H9 (cell line): ENCODE measurements around the gene THRAP3. TPM values are rescaled to one million over a fixed set of nuclear protein-coding genes. Genes with fewer than 3 reads are reported as not detected.

Experiments used
- DNase-seq: peaks from one replicate; pipeline ENCODE4 v3.0.0-alpha.2; 2017
- H2AFZ ChIP-seq: one replicate; pipeline ENCODE4 v1.6.1; 2013; ENCODE audit warnings: mild to moderate bottlenecking, low read length, control low read depth, moderate library complexity
- H2AK5ac ChIP-seq: 2 replicates; pipeline ENCODE4 v1.6.1; 2013; ENCODE audit warnings: low read length, control low read depth, mixed read lengths; ENCODE audit not compliant: insufficient read length
- H2BK120ac ChIP-seq: one replicate; pipeline ENCODE4 v1.6.1; 2013; ENCODE audit warnings: low read depth, mild to moderate bottlenecking, low read length, control low read depth, inconsistent platforms; ENCODE audit not compliant: poor library complexity, severe bottlenecking
- H2BK12ac ChIP-seq: 2 replicates; pipeline ENCODE4 v1.6.1; 2013; ENCODE audit warnings: low read length, control low read depth, mixed read lengths, low read depth; ENCODE audit not compliant: insufficient read length
- H2BK15ac ChIP-seq: 2 replicates; pipeline ENCODE4 v1.6.1; 2013; ENCODE audit warnings: low read depth, low read length, control low read depth
- H2BK20ac ChIP-seq: one replicate; pipeline ENCODE4 v1.6.1; 2013; ENCODE audit warnings: low read depth, mild to moderate bottlenecking, low read length, control low read depth, inconsistent platforms; ENCODE audit not compliant: poor library complexity, severe bottlenecking
- H2BK5ac ChIP-seq: 2 replicates; pipeline ENCODE4 v1.6.1; 2013; ENCODE audit warnings: low read length, control low read depth, mixed read lengths; ENCODE audit not compliant: insufficient read length
- H3K14ac ChIP-seq: 2 replicates; pipeline ENCODE4 v1.6.1; 2013; ENCODE audit warnings: low read length, control low read depth; ENCODE audit not compliant: insufficient read depth
- H3K18ac ChIP-seq: 2 replicates; pipeline ENCODE4 v1.6.1; 2013; ENCODE audit warnings: low read depth, mild to moderate bottlenecking, mixed read lengths, low read length, control low read depth; ENCODE audit not compliant: insufficient read length
- H3K23ac ChIP-seq: 2 replicates; pipeline ENCODE4 v1.6.1; 2013; ENCODE audit warnings: low read length, control low read depth, mixed read lengths, low read depth; ENCODE audit not compliant: insufficient read length
- H3K23me2 ChIP-seq: 2 replicates; pipeline ENCODE4 v1.6.1; 2013; ENCODE audit warnings: low read depth, mild to moderate bottlenecking, mixed read lengths, low read length, control low read depth; ENCODE audit not compliant: insufficient read length, poor library complexity, severe bottlenecking
- H3K27ac ChIP-seq: 2 replicates; pipeline ENCODE4 v1.5.1; 2013; ENCODE audit warnings: low read length, control low read depth, mixed read lengths, low read depth; ENCODE audit not compliant: insufficient read length
- H3K27me3 ChIP-seq: 2 replicates; pipeline ENCODE4 v1.6.1; 2013; ENCODE audit warnings: low read length, control low read depth, inconsistent platforms; ENCODE audit not compliant: insufficient read depth
- H3K4ac ChIP-seq: 2 replicates; pipeline ENCODE4 v1.6.1; 2013; ENCODE audit warnings: low read depth, mild to moderate bottlenecking, control low read depth, inconsistent platforms, low read length, moderate library complexity
- H3K4me1 ChIP-seq: 2 replicates; pipeline ENCODE4 v1.6.1; 2013; ENCODE audit warnings: low read length, control low read depth, inconsistent platforms; ENCODE audit not compliant: insufficient read depth
- H3K4me2 ChIP-seq: 2 replicates; pipeline ENCODE4 v1.6.1; 2013; ENCODE audit warnings: low read length, control low read depth, mixed read lengths; ENCODE audit not compliant: insufficient read length, insufficient read depth
- H3K56ac ChIP-seq: 2 replicates; pipeline ENCODE4 v1.6.1; 2013; ENCODE audit warnings: low read depth, mild to moderate bottlenecking, mixed read lengths, low read length, control low read depth; ENCODE audit not compliant: insufficient read length
- H3K79me1 ChIP-seq: 2 replicates; pipeline ENCODE4 v1.6.1; 2013; ENCODE audit warnings: low read depth, mild to moderate bottlenecking, moderate library complexity, low read length, control low read depth, inconsistent platforms; ENCODE audit not compliant: insufficient read depth, poor library complexity, severe bottlenecking
- H3K79me2 ChIP-seq: 2 replicates; pipeline ENCODE4 v1.6.1; 2013; ENCODE audit warnings: low read length, control low read depth, inconsistent platforms; ENCODE audit not compliant: insufficient read depth
- H3K9ac ChIP-seq: 2 replicates; pipeline ENCODE4 v1.6.1; 2013; ENCODE audit warnings: low read length, control low read depth, mixed read lengths; ENCODE audit not compliant: insufficient read length; ENCODE audit errors: extremely low read depth
- H3K9me3 ChIP-seq: one replicate; pipeline ENCODE4 v1.6.1; 2013; ENCODE audit warnings: low read depth, low read length, inconsistent platforms; ENCODE audit not compliant: control insufficient read depth
- H3T11ph ChIP-seq: one replicate; pipeline ENCODE4 v1.6.1; 2013; ENCODE audit warnings: mild to moderate bottlenecking, low read length, control low read depth, inconsistent platforms
- H4K20me1 ChIP-seq: one replicate; pipeline ENCODE4 v1.6.1; 2013; ENCODE audit not compliant: control insufficient read depth, insufficient read length, insufficient read depth
- H4K5ac ChIP-seq: 2 replicates; pipeline ENCODE4 v1.6.1; 2013; ENCODE audit warnings: low read depth, mild to moderate bottlenecking, mixed read lengths, low read length, control low read depth; ENCODE audit not compliant: insufficient read length
- H4K8ac ChIP-seq: replicated peaks from 2 replicates; pipeline ENCODE4 v1.6.1; 2013; ENCODE audit warnings: low read length, control low read depth, mixed read lengths, low read depth; ENCODE audit not compliant: insufficient read length
- H4K91ac ChIP-seq: 2 replicates; pipeline ENCODE4 v1.6.1; 2013; ENCODE audit warnings: low read depth, mild to moderate bottlenecking, moderate library complexity, mixed read lengths, low read length, control low read depth; ENCODE audit not compliant: insufficient read length
- H3K27ac Mint-ChIP-seq, 3 experiments: 2 replicates in 2 of 3; 3 replicates in 1 of 3; pipeline ENCODE4 v1.8.0; 2020 to 2021; ENCODE audit warnings: mixed read lengths in 3 of 3, mild to moderate bottlenecking in 1 of 3, moderate library complexity in 1 of 3
- H3K27me3 Mint-ChIP-seq: 2 replicates; pipeline ENCODE4 v1.8.0; 2021; ENCODE audit warnings: low read depth, mild to moderate bottlenecking, moderate library complexity, mixed read lengths
- H3K36me3 Mint-ChIP-seq, 3 experiments: 2 replicates in 2 of 3; 3 replicates in 1 of 3; pipeline ENCODE4 v1.8.0; 2020 to 2021; ENCODE audit warnings: low read depth in 3 of 3, mixed read lengths in 3 of 3; ENCODE audit not compliant: insufficient read depth in 1 of 3
- H3K4me1 Mint-ChIP-seq, 2 experiments: 2 replicates each; pipeline ENCODE4 v1.8.0; 2020; ENCODE audit warnings: mixed read lengths in 2 of 2
- H3K4me3 Mint-ChIP-seq, 2 experiments: 2 replicates in 1 of 2; 3 replicates in 1 of 2; pipeline ENCODE4 v1.8.0; 2020 to 2021; ENCODE audit warnings: mild to moderate bottlenecking in 2 of 2, mixed read lengths in 2 of 2, moderate library complexity in 1 of 2
- H3K9me3 Mint-ChIP-seq, 2 experiments: 2 replicates in 1 of 2; 3 replicates in 1 of 2; pipeline ENCODE4 v1.8.0; 2020; ENCODE audit warnings: mild to moderate bottlenecking in 2 of 2, mixed read lengths in 2 of 2, moderate library complexity in 1 of 2
- WGBS: extraction: QIAGEN DNeasy Blood & Tissue Kit; methylation state at CpG from one replicate; pipeline ENCODE4 v1.1.7; 2013; ENCODE audit warnings: missing lambda C conversion rate, low lambda C conversion rate, mixed read lengths; ENCODE audit not compliant: insufficient read length; ENCODE audit errors: extremely low coverage; 5-methylcytosine and 5-hydroxymethylcytosine counted together
- total RNA-seq: library from RNA; stranded (reverse); gene quantifications from 2 replicates; pipeline ENCODE4 v1.2.1, GENCODE V29; 2021
- TF ChIP-seq, protein P1 (sequence below): fragments of 200-600 bp; sonication (generic); conservative IDR thresholded peaks from 3 replicates; pipeline ENCODE4 v1.8.0; 2021; ENCODE audit warnings: antibody characterized with exemption, mild to moderate bottlenecking

Gene THRAP3
- total RNA-seq, 1 experiment from 2014 or later: 186 TPM

DNA sequence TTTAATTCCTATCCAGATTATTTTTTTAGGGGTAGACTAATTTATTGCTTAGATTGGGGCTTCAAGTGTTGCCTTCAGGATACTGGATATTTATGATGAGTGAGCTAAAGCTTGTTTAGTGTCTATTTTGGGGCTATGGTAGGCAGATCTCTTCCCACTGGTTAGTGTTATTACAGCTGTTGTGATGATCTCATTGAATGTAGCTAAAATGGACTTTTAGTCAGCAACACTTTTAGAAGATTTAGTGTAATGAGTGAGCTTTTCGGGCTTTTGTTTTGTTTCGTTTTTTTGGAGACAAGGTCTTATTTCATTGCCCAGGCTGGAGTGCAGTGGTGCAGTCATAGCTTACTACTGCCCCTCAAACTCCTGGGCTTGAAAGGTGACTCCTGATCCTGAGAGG, 14.2 kb downstream of the THRAP3 start:
- H3K36me3 Mint-ChIP-seq: peaks cover 15 to 43% (median 34%) of the 10 kb centered on the region in 3 experiments; a peak in 6 of 7 replicates

More for the DNA sequence above, 14.2 kb downstream of the THRAP3 start:
- H2BK20ac ChIP-seq: no peak overlapping the region
- H3K27me3 ChIP-seq: no peaks in the 10 kb centered on the region
- peaks cover 55% of the 10 kb centered on the region; the same call in 1 of the 2 replicates for H3K79me2 ChIP-seq
- no peaks in the 10 kb centered on the region for H3K23me2 ChIP-seq
- H3T11ph ChIP-seq: no peak overlapping the region
- no peak overlapping the region for H2AK5ac ChIP-seq
- no peak overlapping the region for H4K5ac ChIP-seq
- H3K27ac ChIP-seq: no peak overlapping the region
- TF ChIP-seq, protein P1, sequence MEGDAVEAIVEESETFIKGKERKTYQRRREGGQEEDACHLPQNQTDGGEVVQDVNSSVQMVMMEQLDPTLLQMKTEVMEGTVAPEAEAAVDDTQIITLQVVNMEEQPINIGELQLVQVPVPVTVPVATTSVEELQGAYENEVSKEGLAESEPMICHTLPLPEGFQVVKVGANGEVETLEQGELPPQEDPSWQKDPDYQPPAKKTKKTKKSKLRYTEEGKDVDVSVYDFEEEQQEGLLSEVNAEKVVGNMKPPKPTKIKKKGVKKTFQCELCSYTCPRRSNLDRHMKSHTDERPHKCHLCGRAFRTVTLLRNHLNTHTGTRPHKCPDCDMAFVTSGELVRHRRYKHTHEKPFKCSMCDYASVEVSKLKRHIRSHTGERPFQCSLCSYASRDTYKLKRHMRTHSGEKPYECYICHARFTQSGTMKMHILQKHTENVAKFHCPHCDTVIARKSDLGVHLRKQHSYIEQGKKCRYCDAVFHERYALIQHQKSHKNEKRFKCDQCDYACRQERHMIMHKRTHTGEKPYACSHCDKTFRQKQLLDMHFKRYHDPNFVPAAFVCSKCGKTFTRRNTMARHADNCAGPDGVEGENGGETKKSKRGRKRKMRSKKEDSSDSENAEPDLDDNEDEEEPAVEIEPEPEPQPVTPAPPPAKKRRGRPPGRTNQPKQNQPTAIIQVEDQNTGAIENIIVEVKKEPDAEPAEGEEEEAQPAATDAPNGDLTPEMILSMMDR: no peak
- no peak overlapping the region for H4K8ac ChIP-seq
- H3K4me2 ChIP-seq: no peak overlapping the region
- H3K9ac ChIP-seq: no peak overlapping the region
- H2BK5ac ChIP-seq: no peak overlapping the region
- H2AFZ ChIP-seq: no peak overlapping the region
- no peaks in the 10 kb centered on the region for H4K20me1 ChIP-seq
- H3K14ac ChIP-seq: no peak overlapping the region
- H2BK15ac ChIP-seq: no peak overlapping the region
- H2BK12ac ChIP-seq: no peak overlapping the region
- Mint-ChIP-seq H3K9me3 (no peaks in the 10 kb centered on the region), H3K4me1 (peaks cover 9 to 16% of the 10 kb centered on the region in 2 experiments), H3K27ac (peak overlapping the region in 1 of 3 experiments; percentile 33; a peak in 1 of 7 replicates), H3K4me3 (no peak overlapping the region), H3K27me3 (no peaks in the 10 kb centered on the region)
- H2BK120ac ChIP-seq: no peak overlapping the region
- H3K4ac ChIP-seq: no peak overlapping the region
- H3K79me1 ChIP-seq: peaks cover 6% of the 10 kb centered on the region
- no peak overlapping the region for H4K91ac ChIP-seq
- H3K18ac ChIP-seq: no peak overlapping the region
- no peaks in the 10 kb centered on the region for H3K4me1 ChIP-seq
- no peak overlapping the region for H3K23ac ChIP-seq
- no peak overlapping the region for H3K56ac ChIP-seq
- no peaks in the 10 kb centered on the region for H3K9me3 ChIP-seq
- no peak for DNase-seq
- WGBS: no CpG with 5 or more reads among the region's 2 CpGs
